GM12892 (cell line): Measurements from ENCODE around the gene LIPG.

ENCODE experiments used
- POLR2A ChIP-seq: IDR thresholded peaks from 2 replicates; pipeline ENCODE4 v1.6.1; 2011; ENCODE audit warnings: low read depth, low read length, control low read depth
- POLR2AphosphoS5 ChIP-seq: IDR thresholded peaks from 2 replicates; pipeline ENCODE4 v1.6.1; 2011; ENCODE audit warnings: low read depth, low read length, control low read depth
- TAF1 ChIP-seq: IDR thresholded peaks from 2 replicates; pipeline ENCODE4 v1.6.1; 2011; ENCODE audit warnings: low read depth, mild to moderate bottlenecking, control low read depth, low read length, borderline replicate concordance

GRCh38 chr18:49628881-49629795 is 67.3 kb downstream of the LIPG start:
- TF ChIP-seq POLR2AphosphoS5 (no peak), POLR2A (no peak), TAF1 (no peak)
